HG03025 (cell line): ENCODE results near the gene RALGAPA2.
A peak's percentile ranks its signal among the peaks of the same experiment; 100 is the strongest.

Source experiments
- ATAC-seq: cut with Tn5 transposase; IDR thresholded peaks from one replicate; pipeline ENCODE4 v1.9.1; 2021; ENCODE audit warnings: mild to moderate bottlenecking, moderate library complexity; ENCODE audit not compliant: unreplicated experiment, low FRiP score

RALGAPA2 gene

GRCh38 chr20:20637998-20638725 lies 74.3 kb downstream of the RALGAPA2 start:
- ATAC-seq = no peak

- ATAC-seq = no peak
Observed at GRCh38 chr20:20635006-20635405, 77.4 kb downstream of the RALGAPA2 start.

- no peak for ATAC-seq
Observed at GRCh38 chr20:20632644-20633043, 79.8 kb downstream of the RALGAPA2 start.

- ATAC-seq = no peak
Observed at GRCh38 chr20:20630551-20630950, 81.9 kb downstream of the RALGAPA2 start.

GRCh38 chr20:20629556-20630188 lies 82.8 kb downstream of the RALGAPA2 start:
- ATAC-seq = no peak

- no peak for ATAC-seq
Observed at GRCh38 chr20:20628314-20628713, 84.1 kb downstream of the RALGAPA2 start.

GRCh38 chr20:20627471-20627870 lies 85.0 kb downstream of the RALGAPA2 start:
- ATAC-seq = no peak

GRCh38 chr20:20624914-20625313 lies 87.5 kb downstream of the RALGAPA2 start:
- no peak for ATAC-seq

- ATAC-seq = no peak
Observed at GRCh38 chr20:20621195-20621594, 91.2 kb downstream of the RALGAPA2 start.

- ATAC-seq = no peak
Observed at GRCh38 chr20:20614391-20614790, 98.1 kb downstream of the RALGAPA2 start.

- ATAC-seq = no peak
Observed at GRCh38 chr20:20612251-20612650, 100.2 kb downstream of the RALGAPA2 start.

GRCh38 chr20:20611167-20611566 lies 101.3 kb downstream of the RALGAPA2 start:
- ATAC-seq = no peak

- no peak for ATAC-seq
Observed at GRCh38 chr20:20609522-20609921, 102.9 kb downstream of the RALGAPA2 start.

- ATAC-seq = no peak
Observed at GRCh38 chr20:20608641-20609040, 103.8 kb downstream of the RALGAPA2 start.

- ATAC-seq = no peak
Observed at GRCh38 chr20:20608041-20608440, 104.4 kb downstream of the RALGAPA2 start.

- no peak for ATAC-seq
Observed at GRCh38 chr20:20606881-20607280, 105.6 kb downstream of the RALGAPA2 start.

- ATAC-seq = no peak
Observed at GRCh38 chr20:20606050-20606449, 106.4 kb downstream of the RALGAPA2 start.

GRCh38 chr20:20604907-20605306 lies 107.5 kb downstream of the RALGAPA2 start:
- ATAC-seq = no peak

- ATAC-seq = no peak
Observed at GRCh38 chr20:20604357-20604756, 108.1 kb downstream of the RALGAPA2 start.

- ATAC-seq = peak; percentile 99
Observed at GRCh38 chr20:20603339-20603990, 109.0 kb downstream of the RALGAPA2 start.

- ATAC-seq = no peak
Observed at GRCh38 chr20:20597966-20598365, 114.5 kb downstream of the RALGAPA2 start.

- ATAC-seq = no peak
Observed at GRCh38 chr20:20594171-20594530, 118.3 kb downstream of the RALGAPA2 start.
